Subcutaneous abdominal adipose tissue (tissue), 5 donors: Measurements from ENCODE around the gene NISCH.

Source experiments
- H3K27ac ChIP-seq: one replicate; pipeline ENCODE4 v1.7.0; 2013; ENCODE audit warnings: low read depth, mild to moderate bottlenecking, inconsistent platforms, low read length, moderate library complexity
- H3K27me3 ChIP-seq, 5 donors: one replicate each; pipeline ENCODE4 v1.7.0; 2013; ENCODE audit warnings: low read length in 5 of 5, inconsistent platforms in 1 of 5; ENCODE audit not compliant: control insufficient read depth in 5 of 5, insufficient read depth in 4 of 5
- H3K36me3 ChIP-seq, 5 donors: one replicate each; pipeline ENCODE4 v1.7.0; 2013; ENCODE audit warnings: low read length in 5 of 5; ENCODE audit not compliant: control insufficient read depth in 5 of 5, insufficient read depth in 5 of 5
- H3K4me1 ChIP-seq, 5 donors: one replicate each; pipeline ENCODE4 v1.7.0; 2013; ENCODE audit warnings: low read length in 5 of 5, mild to moderate bottlenecking in 3 of 5, moderate library complexity in 1 of 5; ENCODE audit not compliant: control insufficient read depth in 5 of 5, insufficient read depth in 5 of 5
- H3K4me3 ChIP-seq, 5 donors: one replicate each; pipeline ENCODE4 v1.7.0; 2013; ENCODE audit warnings: low read length in 5 of 5, low read depth in 1 of 5
- H3K9ac ChIP-seq, 5 donors: one replicate each; pipeline ENCODE4 v1.7.0; 2013; ENCODE audit warnings: low read length in 5 of 5, mild to moderate bottlenecking in 4 of 5, moderate library complexity in 3 of 5
- H3K9me3 ChIP-seq, 5 donors: one replicate each; pipeline ENCODE4 v1.7.0; 2013; ENCODE audit warnings: low read length in 5 of 5; ENCODE audit not compliant: control insufficient read depth in 5 of 5
- donor health status: healthy.
- donor health status: healthy.
- donor health status: healthy.
- donor health status: healthy.
- donor health status: healthy.

Gene NISCH

GRCh38 chr3:52428151-52429005 lies 27.0 kb upstream of the NISCH start:
- H3K4me1 ChIP-seq, result peaks cover 18 to 50% (median 45%) of the 10 kb centered on the region in 5 donors
- no peaks in the 10 kb centered on the region for H3K27me3 ChIP-seq
- no peaks in the 10 kb centered on the region for H3K9me3 ChIP-seq
- no peak overlapping the region for H3K27ac ChIP-seq
- H3K36me3 ChIP-seq, result no peaks in the 10 kb centered on the region
- H3K4me3 ChIP-seq, result no peak overlapping the region
- H3K9ac ChIP-seq, result no peak overlapping the region

- no peak overlapping the region for H3K9ac ChIP-seq
- no peaks in the 10 kb centered on the region for H3K36me3 ChIP-seq
- no peak overlapping the region for H3K4me3 ChIP-seq
- H3K27ac ChIP-seq, result peak overlapping the region; percentile 67
- H3K9me3 ChIP-seq, result no peaks in the 10 kb centered on the region
- peaks cover 22 to 56% (median 49%) of the 10 kb centered on the region in 5 donors for H3K4me1 ChIP-seq
- H3K27me3 ChIP-seq, result no peaks in the 10 kb centered on the region
Observed at GRCh38 chr3:52429031-52429430, 26.4 kb upstream of the NISCH start.

GRCh38 chr3:52429779-52430415 lies 25.5 kb upstream of the NISCH start:
- Histone ChIP-seq H3K4me1 (peaks cover 23 to 65% (median 57%) of the 10 kb centered on the region in 5 donors), H3K27me3 (no peaks in the 10 kb centered on the region), H3K9ac (no peak overlapping the region), H3K9me3 (no peaks in the 10 kb centered on the region), H3K36me3 (peaks cover 0 to 3% (median 0%) of the 10 kb centered on the region in 5 donors), H3K4me3 (no peak overlapping the region), H3K27ac (peak overlapping the region; percentile 62)

- Histone ChIP-seq H3K36me3 (peaks cover 0 to 4% (median 0%) of the 10 kb centered on the region in 5 donors), H3K27ac (peak overlapping the region; percentile 62), H3K27me3 (no peaks in the 10 kb centered on the region), H3K9ac (no peak overlapping the region), H3K9me3 (no peaks in the 10 kb centered on the region), H3K4me3 (no peak overlapping the region), H3K4me1 (peaks cover 23 to 70% (median 62%) of the 10 kb centered on the region in 5 donors)
Observed at GRCh38 chr3:52430416-52430810, 25.0 kb upstream of the NISCH start.

- Histone ChIP-seq H3K9me3 (no peaks in the 10 kb centered on the region), H3K27ac (peak overlapping the region; percentile 82), H3K4me3 (no peak overlapping the region), H3K27me3 (no peaks in the 10 kb centered on the region), H3K36me3 (peaks cover 0 to 10% (median 4%) of the 10 kb centered on the region in 5 donors), H3K9ac (peak overlapping the region in 2 of 5 donors; percentile 13 to 49), H3K4me1 (peaks cover 32 to 82% (median 75%) of the 10 kb centered on the region in 5 donors)
Observed at GRCh38 chr3:52431459-52432223, 23.8 kb upstream of the NISCH start.

GRCh38 chr3:52432225-52432624 lies 23.2 kb upstream of the NISCH start:
- H3K4me1 ChIP-seq, result peaks cover 32 to 88% (median 81%) of the 10 kb centered on the region in 5 donors
- peaks cover 0 to 14% (median 5%) of the 10 kb centered on the region in 5 donors for H3K36me3 ChIP-seq
- H3K9ac ChIP-seq, result peak overlapping the region in 2 of 5 donors; percentile 45 to 52
- no peaks in the 10 kb centered on the region for H3K9me3 ChIP-seq
- no peak overlapping the region for H3K4me3 ChIP-seq
- no peaks in the 10 kb centered on the region for H3K27me3 ChIP-seq
- peak overlapping the region; percentile 82 for H3K27ac ChIP-seq

GRCh38 chr3:52432691-52433141 lies 22.7 kb upstream of the NISCH start:
- H3K36me3 ChIP-seq, result peaks cover 0 to 18% (median 10%) of the 10 kb centered on the region in 5 donors
- peaks cover 35 to 93% (median 85%) of the 10 kb centered on the region in 5 donors for H3K4me1 ChIP-seq
- H3K9me3 ChIP-seq, result no peaks in the 10 kb centered on the region
- H3K9ac ChIP-seq, result peak overlapping the region in 2 of 5 donors; percentile 45 to 52
- no peak overlapping the region for H3K4me3 ChIP-seq
- H3K27me3 ChIP-seq, result no peaks in the 10 kb centered on the region
- peak overlapping the region; percentile 82 for H3K27ac ChIP-seq

GRCh38 chr3:52433328-52433995 lies 21.9 kb upstream of the NISCH start:
- Histone ChIP-seq H3K27me3 (no peaks in the 10 kb centered on the region), H3K36me3 (peaks cover 0 to 26% (median 17%) of the 10 kb centered on the region in 5 donors), H3K27ac (peak overlapping the region; percentile 82), H3K4me3 (no peak overlapping the region), H3K9me3 (no peaks in the 10 kb centered on the region), H3K9ac (peak overlapping the region in 4 of 5 donors; percentile 1 to 63 (median 32)), H3K4me1 (peaks cover 35 to 99% (median 93%) of the 10 kb centered on the region in 5 donors)

- H3K9ac ChIP-seq, result peak overlapping the region; percentile 1 to 57 (median 12)
- no peaks in the 10 kb centered on the region for H3K9me3 ChIP-seq
- H3K36me3 ChIP-seq, result peaks cover 0 to 32% (median 23%) of the 10 kb centered on the region in 5 donors
- no peaks in the 10 kb centered on the region for H3K27me3 ChIP-seq
- H3K4me1 ChIP-seq, result peaks cover 31 to 100% (median 94%) of the 10 kb centered on the region in 5 donors
- H3K27ac ChIP-seq, result peak overlapping the region; percentile 82
- no peak overlapping the region for H3K4me3 ChIP-seq
Observed at GRCh38 chr3:52433996-52434479, 21.4 kb upstream of the NISCH start.
